Vagina (tissue), 2 donors: ENCODE measurements around the gene TDRD6. TPM values are rescaled to one million over a fixed set of nuclear protein-coding genes. Genes with fewer than 3 reads are reported as not detected.

Experiments
- DNase-seq, 2 donors: peaks; one replicate each; pipeline ENCODE4 v3.0.0-alpha.2; 2017; ENCODE audit errors: extremely low spot score in 2 of 2
- H3K27ac ChIP-seq: fragments of 200-600 bp; sonication (generic); one replicate; pipeline ENCODE4 v1.5.1; 2019
- H3K27me3 ChIP-seq: fragments of 200-600 bp; sonication (generic); one replicate; pipeline ENCODE4 v1.5.1; 2019
- H3K36me3 ChIP-seq, 2 donors: fragments of 200-600 bp; sonication (generic); one replicate each; pipeline ENCODE4 v1.5.1; 2017 to 2019
- H3K4me1 ChIP-seq: fragments of 200-600 bp; sonication (generic); one replicate; pipeline ENCODE4 v1.5.1; 2019
- H3K4me3 ChIP-seq, 2 donors: fragments of 200-600 bp; sonication (generic); 1 replicate in 1 of 2; 2 replicates in 1 of 2; pipeline ENCODE4 v1.5.1; 2016 to 2019
- H3K9me3 ChIP-seq: fragments of 200-600 bp; sonication (generic); one replicate; pipeline ENCODE4 v1.5.1; 2019
- POLR2A ChIP-seq, 2 donors: fragments of 450-650 bp; IDR thresholded peaks; one replicate each; pipeline ENCODE4 v1.6.1; 2017; ENCODE audit warnings: antibody characterized with exemption in 2 of 2, mild to moderate bottlenecking in 2 of 2, moderate library complexity in 2 of 2
- POLR2AphosphoS5 ChIP-seq, 2 donors: sonication (generic); formaldehyde crosslinking; IDR thresholded peaks; one replicate each; pipeline ENCODE4 v1.9.0; 2017; ENCODE audit warnings: antibody characterized with exemption in 2 of 2, mild to moderate bottlenecking in 2 of 2, low read depth in 1 of 2; ENCODE audit not compliant: insufficient read depth in 1 of 2
- intact Hi-C: fragments of 100-400 bp; cut with DNase I; formaldehyde crosslinking; loops from one replicate; pipeline ENCODE4 v1.15.1; 2023
- total RNA-seq: library from RNA; depleted of rRNA; stranded (reverse); fragments of >200 nt; gene quantifications from one replicate; pipeline ENCODE4 v1.2.3, GENCODE V29; 2016
- TF ChIP-seq, protein P1 (sequence below), 3 experiments: fragments of 450-650 bp in 2 of 3; fragments of 200-600 bp in 1 of 3; sonication (generic) in 1 of 3; IDR thresholded peaks; one replicate each; pipeline ENCODE4 v1.5.1; 2017 to 2019; ENCODE audit warnings: antibody characterized with exemption in 3 of 3, mild to moderate bottlenecking in 2 of 3, moderate library complexity in 2 of 3

The TDRD6 gene
- total RNA-seq, 1 donor from 2014 or later = 0.49 TPM

DNA sequence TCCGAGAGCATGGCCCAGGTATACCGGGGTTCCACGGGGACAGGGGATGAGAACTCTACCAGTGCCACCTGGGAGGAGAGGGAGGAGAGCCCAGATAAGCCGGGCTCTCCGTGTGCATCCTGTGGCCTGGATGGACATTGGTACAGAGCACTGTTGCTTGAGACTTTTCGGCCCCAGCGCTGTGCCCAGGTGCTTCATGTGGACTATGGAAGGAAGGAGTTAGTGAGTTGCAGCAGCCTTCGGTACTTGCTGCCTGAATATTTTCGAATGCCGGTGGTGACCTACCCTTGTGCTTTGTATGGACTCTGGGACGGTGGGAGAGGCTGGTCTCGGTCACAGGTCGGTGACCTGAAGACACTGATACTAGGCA, 1.3 kb downstream of the TDRD6 start:
- H3K4me1 ChIP-seq = no peaks in the 10 kb centered on the region
- no peak for DNase-seq
- H3K9me3 ChIP-seq = no peaks in the 10 kb centered on the region
- no peak overlapping the region for H3K4me3 ChIP-seq
- H3K27ac ChIP-seq = no peak overlapping the region
- intact Hi-C loops = no loop called here
- H3K27me3 ChIP-seq = no peaks in the 10 kb centered on the region
- no peaks in the 10 kb centered on the region for H3K36me3 ChIP-seq
- TF ChIP-seq, protein P1, sequence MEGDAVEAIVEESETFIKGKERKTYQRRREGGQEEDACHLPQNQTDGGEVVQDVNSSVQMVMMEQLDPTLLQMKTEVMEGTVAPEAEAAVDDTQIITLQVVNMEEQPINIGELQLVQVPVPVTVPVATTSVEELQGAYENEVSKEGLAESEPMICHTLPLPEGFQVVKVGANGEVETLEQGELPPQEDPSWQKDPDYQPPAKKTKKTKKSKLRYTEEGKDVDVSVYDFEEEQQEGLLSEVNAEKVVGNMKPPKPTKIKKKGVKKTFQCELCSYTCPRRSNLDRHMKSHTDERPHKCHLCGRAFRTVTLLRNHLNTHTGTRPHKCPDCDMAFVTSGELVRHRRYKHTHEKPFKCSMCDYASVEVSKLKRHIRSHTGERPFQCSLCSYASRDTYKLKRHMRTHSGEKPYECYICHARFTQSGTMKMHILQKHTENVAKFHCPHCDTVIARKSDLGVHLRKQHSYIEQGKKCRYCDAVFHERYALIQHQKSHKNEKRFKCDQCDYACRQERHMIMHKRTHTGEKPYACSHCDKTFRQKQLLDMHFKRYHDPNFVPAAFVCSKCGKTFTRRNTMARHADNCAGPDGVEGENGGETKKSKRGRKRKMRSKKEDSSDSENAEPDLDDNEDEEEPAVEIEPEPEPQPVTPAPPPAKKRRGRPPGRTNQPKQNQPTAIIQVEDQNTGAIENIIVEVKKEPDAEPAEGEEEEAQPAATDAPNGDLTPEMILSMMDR (IDR thresholded peaks at IDR 0.05) = no peak
- TF ChIP-seq POLR2AphosphoS5 (IDR thresholded peaks at IDR 0.05; ENCODE audit: insufficient read depth in 1 of 2, low read depth in 1 of 2) (no peak), POLR2A (IDR thresholded peaks at IDR 0.05) (no peak)

DNA sequence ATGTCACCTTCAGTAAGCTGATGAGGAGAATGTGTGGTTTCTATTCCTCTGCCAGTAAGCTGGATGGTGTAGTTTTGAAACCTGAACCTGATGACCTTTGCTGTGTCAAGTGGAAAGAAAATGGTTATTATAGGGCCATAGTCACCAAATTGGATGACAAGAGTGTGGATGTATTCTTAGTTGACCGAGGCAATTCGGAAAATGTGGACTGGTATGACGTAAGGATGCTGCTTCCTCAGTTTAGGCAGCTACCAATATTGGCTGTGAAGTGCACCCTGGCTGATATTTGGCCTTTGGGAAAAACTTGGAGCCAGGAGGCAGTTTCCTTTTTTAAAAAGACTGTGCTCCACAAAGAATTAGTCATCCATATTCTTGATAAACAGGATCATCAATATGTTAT, 2.0 kb downstream of the TDRD6 start:
- Histone ChIP-seq H3K9me3 (no peaks in the 10 kb centered on the region), H3K27me3 (no peaks in the 10 kb centered on the region), H3K27ac (no peak overlapping the region), H3K4me3 (no peak overlapping the region), H3K36me3 (no peaks in the 10 kb centered on the region), H3K4me1 (no peaks in the 10 kb centered on the region)
- no peak for TF ChIP-seq POLR2AphosphoS5 (IDR thresholded peaks at IDR 0.05; ENCODE audit: insufficient read depth in 1 of 2, low read depth in 1 of 2)
- TF ChIP-seq, protein P1 (IDR thresholded peaks at IDR 0.05) = no peak
- no peak for TF ChIP-seq POLR2A (IDR thresholded peaks at IDR 0.05)
- DNase-seq = no peak
- intact Hi-C loops = no loop called here

DNA sequence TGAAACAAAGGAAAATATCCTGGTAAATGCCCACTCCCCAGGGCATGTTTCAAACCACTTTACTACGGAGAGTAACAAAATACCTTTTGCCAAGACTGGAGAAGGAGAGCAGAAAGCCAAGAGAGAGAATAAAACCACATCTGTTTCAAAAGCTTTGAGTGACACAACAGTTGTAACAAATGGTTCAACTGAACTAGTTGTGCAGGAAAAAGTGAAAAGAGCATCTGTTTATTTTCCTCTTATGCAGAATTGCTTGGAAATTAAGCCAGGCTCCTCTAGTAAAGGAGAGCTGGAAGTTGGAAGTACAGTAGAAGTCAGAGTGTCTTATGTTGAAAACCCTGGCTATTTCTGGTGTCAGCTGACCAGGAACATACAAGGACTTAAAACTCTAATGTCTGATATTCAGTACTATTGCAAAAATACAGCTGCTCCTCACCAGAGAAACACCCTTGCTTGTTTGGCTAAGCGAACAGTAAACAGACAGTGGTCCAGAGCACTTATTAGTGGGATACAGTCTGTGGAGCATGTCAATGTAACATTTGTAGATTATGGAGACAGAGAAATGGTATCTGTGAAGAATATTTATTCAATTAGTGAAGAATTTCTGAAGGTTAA, 2.6 kb downstream of the TDRD6 start:
- H3K27ac ChIP-seq = no peak overlapping the region
- H3K36me3 ChIP-seq = no peaks in the 10 kb centered on the region
- no peak for DNase-seq
- TF ChIP-seq, protein P1 (IDR thresholded peaks at IDR 0.05) = no peak
- TF ChIP-seq POLR2A (IDR thresholded peaks at IDR 0.05) = no peak
- TF ChIP-seq POLR2AphosphoS5 (IDR thresholded peaks at IDR 0.05; ENCODE audit: insufficient read depth in 1 of 2, low read depth in 1 of 2) = no peak
- no peaks in the 10 kb centered on the region for H3K4me1 ChIP-seq
- no peaks in the 10 kb centered on the region for H3K27me3 ChIP-seq
- H3K9me3 ChIP-seq = no peaks in the 10 kb centered on the region
- intact Hi-C loops = no loop called here
- no peak overlapping the region for H3K4me3 ChIP-seq

DNA sequence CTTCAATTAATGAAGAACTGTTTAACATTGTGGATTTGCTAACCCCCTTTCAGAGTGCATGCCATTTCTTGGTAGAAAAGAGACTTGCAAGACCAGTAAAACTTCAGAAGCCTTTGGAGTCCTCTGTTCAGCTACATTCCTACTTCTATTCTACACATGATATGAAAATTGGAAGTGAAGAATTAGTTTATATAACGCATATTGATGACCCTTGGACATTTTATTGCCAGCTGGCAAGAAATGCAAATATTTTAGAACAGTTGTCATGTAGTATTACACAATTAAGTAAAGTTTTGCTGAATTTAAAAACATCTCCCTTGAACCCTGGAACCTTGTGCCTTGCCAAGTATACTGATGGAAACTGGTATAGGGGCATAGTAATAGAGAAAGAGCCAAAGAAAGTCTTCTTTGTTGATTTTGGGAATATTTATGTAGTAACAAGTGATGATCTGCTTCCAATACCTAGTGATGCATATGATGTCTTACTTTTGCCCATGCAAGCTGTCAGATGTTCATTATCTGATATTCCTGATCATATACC, 3.3 kb downstream of the TDRD6 start:
- no peak for DNase-seq
- H3K9me3 ChIP-seq = no peaks in the 10 kb centered on the region
- no peak for TF ChIP-seq POLR2A (IDR thresholded peaks at IDR 0.05)
- no peak overlapping the region for H3K27ac ChIP-seq
- H3K4me3 ChIP-seq = no peak overlapping the region
- intact Hi-C loops = no loop called here
- H3K27me3 ChIP-seq = no peaks in the 10 kb centered on the region
- H3K36me3 ChIP-seq = no peaks in the 10 kb centered on the region
- no peaks in the 10 kb centered on the region for H3K4me1 ChIP-seq

DNA sequence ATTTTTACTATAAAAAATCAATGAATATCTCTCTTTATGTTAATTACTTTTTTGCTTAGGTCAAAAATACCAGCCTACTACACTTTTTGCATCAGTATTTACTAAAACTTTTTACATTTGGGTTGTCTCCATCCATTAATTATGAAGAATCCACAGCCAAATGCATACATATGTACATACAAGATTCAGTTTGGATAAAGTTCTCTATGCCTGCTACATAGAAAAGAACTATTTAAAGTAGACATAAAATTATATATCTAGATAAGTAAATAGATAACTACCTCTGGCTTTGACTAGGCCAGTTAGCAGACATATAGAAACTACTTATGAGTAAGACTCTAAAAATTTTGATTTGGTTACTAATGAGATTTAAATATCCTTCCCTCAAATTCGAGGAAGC, 12.3 kb downstream of the TDRD6 start:
- Histone ChIP-seq H3K36me3 (no peaks in the 10 kb centered on the region), H3K4me3 (no peak overlapping the region), H3K27me3 (no peaks in the 10 kb centered on the region), H3K27ac (no peak overlapping the region), H3K9me3 (no peaks in the 10 kb centered on the region), H3K4me1 (no peaks in the 10 kb centered on the region)
- intact Hi-C loops = no loop called here
- DNase-seq = no peak
- no peak for TF ChIP-seq POLR2AphosphoS5 (IDR thresholded peaks at IDR 0.05; ENCODE audit: insufficient read depth in 1 of 2, low read depth in 1 of 2)
- TF ChIP-seq POLR2A (IDR thresholded peaks at IDR 0.05) = no peak
- TF ChIP-seq, protein P1 (IDR thresholded peaks at IDR 0.05) = no peak
